Measurements from ENCODE around the gene DNAL4.
A peak's percentile ranks its signal among the peaks of the same experiment; 100 is the strongest.

The DNAL4 gene

DNA sequence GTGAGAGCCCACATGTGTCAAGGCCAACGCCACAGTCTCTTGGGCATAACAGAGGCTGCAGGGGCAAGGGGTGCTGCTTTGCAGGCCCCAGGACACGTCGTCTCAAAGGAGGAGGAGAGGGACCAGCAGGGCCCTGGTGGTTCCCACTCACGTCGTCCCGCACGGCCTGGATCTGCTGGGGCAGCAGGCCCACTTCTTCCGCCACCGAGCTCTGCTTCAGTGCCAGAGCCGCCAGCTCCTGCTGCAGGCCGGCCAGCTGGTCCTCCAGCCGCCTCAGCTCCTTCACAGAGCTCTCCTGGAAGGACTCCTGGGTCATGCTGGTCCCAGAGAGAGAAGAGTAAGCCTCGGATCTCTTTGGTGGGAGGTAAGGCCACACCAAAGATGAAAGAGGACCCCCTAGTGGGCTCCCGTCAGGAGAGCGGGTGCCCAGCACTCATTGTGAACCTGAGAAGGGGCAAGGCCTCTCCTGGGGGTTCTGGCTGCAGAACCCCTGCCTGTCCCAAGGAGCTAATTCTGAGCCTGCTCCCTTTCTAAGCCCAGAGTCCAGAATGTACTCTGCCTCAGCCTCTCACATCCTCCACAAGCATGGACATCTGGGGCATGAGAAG lies 53.7 kb downstream of the DNAL4 start:
- DNase-seq (ENCODE audit: low read depth): no peak

DNA sequence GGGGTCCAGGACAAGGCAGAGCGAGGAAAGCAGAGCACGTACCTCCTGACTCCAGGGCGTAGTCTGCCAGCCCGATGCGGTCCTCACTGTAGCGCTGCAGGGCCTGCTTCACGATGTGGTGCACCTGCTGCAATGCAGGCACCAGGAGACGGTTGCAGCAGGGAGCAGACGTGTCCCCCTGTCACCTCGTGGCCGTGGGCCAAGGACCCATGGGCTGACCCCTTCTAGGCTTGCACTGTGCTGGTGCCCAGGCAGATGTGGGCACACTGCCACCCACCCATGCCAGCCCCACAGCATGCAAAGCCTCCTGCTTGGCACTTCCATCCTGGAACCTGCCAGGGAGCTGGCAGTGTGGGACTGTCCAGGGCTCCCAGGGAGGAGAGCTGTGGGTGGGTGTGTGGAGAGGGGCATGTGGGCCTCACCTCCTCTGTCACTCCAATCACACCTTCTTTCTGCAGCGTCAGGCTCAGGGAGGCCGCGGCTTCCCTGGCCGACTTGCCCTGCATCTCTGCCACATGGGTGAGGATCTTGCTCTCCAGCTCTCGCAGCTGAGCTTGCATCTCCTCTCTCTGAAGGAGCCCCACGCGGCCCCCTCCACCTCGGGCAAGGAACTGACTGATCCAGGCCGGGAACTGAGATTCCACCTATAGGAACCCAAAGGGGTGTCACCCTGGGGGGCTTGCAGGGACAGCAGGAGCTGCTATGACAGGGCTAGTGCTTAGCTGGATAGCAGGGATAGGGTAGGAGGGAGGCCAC lies 54.5 kb downstream of the DNAL4 start:
- no peak for DNase-seq (ENCODE audit: low read depth)

DNA sequence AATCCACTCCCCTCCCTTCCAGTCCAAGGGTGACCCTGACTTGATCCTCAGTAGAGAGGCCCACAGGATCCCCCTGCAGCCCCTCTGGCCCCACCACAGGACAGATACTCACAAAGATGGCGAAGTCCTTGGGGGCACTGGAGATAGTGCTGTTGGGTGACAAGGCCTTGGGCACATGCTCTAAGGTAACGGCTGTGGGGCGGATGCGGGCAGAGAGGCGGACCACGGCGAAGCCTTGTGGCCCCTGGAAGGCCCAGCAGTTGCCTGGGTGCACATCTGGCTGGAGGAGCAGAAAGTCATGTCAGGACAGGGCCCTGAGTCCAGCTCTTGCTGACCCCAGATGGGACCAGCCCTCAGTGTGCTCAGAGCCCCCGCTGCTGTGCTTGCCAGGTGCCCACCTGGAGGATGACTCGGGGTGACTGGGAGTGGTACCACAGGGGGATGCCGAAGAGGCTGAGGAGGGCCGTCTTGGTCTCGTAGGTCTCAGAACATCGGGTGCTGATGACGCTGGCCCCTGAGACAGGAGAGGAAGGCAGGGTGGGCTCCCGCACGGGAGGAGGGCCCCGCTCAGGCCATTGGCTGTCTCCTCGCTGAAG lies 55.4 kb downstream of the DNAL4 start:
- DNase-seq (ENCODE audit: low read depth): no peak

DNA sequence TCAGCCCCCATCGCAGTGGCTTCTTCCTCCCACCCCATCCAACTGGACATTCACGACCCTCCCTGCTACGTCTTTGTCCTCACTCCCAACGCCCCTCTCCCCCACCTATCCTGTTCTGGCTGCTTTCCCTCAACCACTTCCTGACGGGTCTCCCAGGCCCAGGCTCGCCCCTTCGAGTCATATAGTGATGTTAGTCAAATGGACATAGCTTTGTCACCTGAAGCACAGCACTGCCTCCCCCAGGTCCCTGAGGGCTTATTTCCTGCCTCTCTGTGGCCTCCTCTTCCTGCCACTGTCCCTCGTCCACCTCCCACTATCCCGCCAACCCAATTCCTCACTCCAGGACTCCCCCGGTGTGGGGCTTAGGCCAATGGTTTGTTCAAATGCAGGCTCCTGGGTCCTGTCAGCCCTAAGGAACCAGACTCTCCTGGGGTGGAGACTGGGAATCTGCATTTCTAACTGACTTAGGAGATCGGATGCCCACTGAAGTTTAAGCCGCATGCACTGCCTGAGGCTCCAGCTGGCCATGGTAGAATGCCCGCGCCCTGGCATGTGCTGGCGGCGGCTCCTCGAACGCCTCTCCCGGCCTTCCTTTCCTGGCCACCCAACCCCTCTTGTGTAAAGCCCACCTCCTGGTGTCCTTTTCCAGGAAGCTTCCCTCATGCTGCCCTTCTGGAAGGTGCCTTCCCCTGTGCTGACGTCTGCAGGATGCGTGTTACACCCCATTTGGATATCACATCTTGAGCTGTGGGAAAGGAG lies 56.5 kb downstream of the DNAL4 start:
- no peak for DNase-seq (ENCODE audit: low read depth)

DNA sequence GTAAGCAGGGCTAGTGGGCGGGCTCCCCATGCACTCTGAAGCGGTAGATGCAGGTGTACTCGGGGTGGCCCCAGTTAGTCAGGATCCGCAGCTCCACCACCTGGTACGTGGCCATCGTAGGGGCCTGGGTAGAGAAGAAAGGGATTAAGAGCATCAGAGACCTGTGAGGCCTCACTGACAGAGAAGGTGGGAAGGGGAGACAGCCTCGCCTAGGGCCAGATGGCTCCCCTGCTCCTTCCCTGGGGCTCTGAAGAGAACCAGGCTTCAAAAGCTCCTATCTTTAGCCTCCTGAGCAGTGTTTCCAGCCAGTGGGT lies 57.7 kb downstream of the DNAL4 start:
- DNase-seq (ENCODE audit: low read depth): no peak

DNA sequence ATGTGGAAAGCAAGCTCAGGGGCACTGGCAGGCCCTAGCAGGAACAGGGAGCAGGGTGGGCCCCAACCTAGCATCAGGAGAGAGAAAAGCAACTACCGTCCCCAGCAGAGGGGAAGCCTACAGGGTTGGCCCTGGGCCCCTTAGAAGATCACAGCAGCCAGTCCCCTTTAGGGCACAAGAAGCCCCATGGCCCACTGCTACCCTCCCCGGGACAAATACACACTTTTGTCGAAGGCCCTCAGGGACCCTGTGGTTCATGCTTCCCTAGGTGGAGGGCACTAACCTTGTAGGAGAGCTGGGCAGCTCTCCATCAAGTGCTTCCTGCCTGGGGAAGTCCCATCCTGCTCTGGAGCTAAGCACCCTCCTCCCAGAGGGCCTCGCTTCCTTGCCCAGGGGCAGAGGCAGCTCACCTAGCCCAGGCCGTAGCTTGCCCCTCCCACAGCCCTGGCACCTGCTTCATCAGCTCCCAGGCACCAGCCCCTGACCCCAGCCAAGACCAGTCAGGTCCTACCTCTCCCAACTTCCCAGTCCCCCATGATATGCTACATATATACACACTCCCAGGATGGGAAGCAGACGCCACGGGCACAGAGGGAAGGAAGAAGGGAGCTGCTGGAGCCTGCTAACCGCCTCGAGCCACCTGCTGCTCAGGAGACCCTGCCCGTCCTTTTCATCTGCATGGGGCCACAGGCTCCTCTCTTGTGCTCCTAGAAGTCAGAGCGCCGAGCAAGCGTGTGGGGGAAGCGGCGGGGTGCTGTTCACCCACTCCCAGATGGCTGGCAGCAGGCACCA lies 58.3 kb downstream of the DNAL4 start:
- DNase-seq (ENCODE audit: low read depth): no peak

DNA sequence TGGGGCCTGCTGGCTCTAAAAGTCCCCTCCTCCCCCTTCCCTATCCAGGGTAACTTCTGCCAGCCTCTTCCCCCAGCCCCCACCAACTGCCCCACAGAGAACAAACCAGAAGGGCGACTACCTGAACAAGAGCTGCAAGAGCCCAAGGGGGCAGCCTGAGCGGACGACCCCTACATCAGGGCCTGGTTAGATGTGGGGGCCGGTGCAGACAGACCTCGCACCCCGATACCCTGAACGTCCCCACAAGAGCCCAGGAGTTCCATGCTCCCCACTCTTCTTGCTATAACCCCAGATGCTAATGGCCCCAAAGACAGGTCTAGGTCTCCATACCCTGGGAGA lies 58.8 kb downstream of the DNAL4 start:
- no peak for DNase-seq (ENCODE audit: low read depth)

DNA sequence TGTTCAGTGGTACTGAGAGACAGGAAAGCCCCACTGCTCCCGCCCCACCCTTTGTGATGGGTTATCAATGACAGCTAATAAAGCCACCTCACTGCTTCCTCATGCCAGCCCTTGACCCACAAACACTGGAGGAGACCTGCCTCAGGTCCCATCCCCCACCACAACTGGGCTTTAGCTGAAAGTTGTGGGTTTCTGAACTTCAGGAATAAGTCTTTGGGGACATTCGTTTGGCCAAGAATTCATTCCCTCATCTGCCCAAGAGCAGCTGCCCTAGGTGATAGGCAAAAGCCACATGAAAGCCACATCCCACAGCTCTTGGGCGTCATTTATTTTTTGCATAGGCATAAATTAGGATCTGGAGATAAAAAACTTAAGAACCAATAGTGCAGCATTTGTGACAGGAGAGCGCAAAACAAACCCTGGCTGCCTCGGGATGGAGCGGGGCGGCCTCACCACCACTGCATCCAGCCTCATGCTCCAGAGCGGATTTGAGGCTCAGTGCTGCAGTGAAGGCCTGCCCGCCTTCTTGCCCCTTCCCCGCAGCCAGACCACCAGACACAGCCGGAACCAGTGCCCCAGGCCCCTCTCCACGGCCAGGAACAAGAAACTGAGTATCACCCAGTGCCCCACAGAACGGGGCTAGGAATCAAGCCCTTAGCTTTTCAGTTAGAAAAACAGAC lies 59.4 kb downstream of the DNAL4 start:
- no peak for DNase-seq (ENCODE audit: low read depth)

DNA sequence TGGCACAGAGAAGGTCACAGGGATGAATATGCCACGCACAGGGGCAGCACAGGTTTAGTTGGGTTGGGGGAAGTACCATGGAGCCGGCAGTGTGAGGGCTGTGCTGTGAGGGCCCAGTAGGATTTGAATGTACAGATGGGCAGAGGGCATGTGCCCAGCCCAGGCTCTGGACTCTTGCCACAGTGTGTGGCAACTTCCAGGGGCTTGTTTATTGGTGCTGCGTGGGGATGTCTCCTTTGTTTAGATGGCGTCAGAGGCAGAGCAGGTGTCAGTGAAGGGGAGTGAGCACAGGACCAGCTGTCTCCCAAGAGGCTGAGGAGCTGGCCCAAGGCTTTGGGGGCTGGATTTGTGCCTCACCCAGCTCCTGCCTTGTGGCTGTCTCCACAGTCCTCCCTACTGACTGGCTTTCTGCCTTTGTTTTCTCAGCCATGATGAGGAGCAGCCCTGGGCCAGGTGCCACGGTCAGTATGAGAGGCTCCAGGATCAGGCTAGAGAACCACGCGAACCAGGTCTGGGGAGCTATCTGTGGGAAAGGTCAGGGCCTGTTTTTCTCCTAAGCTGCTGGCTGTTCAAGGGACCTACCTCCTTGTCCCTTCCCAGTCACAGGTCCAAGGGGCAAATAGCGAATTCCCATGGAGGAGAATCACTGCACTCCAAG lies 60.1 kb downstream of the DNAL4 start:
- peak; percentile 26 for DNase-seq (ENCODE audit: low read depth)

DNA sequence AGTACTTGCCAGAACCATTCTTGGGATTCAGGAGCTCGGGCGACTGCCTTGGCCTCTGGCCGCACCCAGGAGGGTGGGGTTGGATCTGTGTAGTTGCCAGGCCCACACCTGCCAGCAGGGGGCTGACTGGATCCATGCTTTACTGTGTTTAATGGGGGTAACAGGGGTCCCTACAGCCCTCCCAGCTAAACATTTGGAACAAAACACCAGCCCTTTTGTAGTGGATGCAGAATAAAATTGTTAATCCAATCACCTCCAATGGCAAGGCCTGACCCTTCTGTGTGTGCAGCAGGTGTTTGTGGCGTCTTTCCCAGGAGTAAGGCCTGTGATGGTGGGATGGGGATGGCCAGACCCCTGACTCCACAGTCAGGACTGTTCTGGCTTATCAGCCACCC lies 60.6 kb downstream of the DNAL4 start:
- DNase-seq (ENCODE audit: low read depth): peak; percentile 28

DNA sequence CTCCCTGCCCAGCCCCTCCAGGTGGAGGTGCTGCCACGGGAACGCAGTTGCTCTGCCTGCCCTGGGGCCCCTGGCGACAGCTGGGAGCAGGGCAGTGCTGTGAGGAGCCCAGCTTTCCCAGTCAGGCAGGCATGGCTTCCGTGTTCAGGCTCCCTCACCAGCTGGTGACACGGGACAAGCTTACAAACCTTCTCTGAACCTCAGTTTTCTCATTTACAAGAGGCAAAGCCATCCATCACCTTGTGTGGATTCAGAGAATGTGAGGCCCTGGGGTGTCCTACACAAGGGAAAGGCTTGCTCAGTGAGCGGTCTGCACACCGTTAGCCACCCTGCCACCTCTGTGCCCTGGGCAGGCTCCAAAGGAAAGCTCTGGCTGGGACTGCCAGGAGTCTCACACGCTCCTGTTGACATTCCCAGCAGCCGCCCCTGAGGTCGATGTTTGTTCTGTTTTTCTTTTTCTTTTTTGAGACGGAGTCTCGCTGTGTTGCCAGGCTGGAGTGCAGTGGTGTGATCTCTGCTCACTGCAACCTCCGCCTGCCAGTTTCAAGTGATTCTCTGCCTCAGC lies 61.6 kb downstream of the DNAL4 start:
- DNase-seq (ENCODE audit: low read depth): no peak

DNA sequence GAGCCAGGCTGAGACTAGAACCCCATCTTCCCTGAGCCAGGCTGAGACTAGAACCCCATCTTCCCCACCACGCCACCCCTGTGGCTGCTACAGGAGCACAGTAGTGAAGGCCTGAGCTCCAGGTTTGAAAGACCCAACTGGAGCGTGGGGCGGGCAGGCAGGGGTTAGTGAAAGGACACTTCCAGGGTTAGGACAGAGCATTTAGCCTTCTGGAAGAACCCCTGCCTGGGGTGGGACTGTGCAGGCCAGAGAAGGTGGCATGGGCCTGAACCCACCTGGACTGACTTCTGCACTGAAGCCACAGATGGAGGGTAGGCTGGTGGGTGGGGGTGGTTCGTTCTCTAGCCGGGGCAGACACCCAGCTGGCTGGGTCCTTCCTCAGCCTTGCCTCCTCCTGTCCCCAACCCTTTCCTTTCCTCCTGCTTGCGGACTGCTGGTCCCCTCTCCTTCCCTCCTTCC lies 62.2 kb downstream of the DNAL4 start:
- DNase-seq (ENCODE audit: low read depth): no peak

DNA sequence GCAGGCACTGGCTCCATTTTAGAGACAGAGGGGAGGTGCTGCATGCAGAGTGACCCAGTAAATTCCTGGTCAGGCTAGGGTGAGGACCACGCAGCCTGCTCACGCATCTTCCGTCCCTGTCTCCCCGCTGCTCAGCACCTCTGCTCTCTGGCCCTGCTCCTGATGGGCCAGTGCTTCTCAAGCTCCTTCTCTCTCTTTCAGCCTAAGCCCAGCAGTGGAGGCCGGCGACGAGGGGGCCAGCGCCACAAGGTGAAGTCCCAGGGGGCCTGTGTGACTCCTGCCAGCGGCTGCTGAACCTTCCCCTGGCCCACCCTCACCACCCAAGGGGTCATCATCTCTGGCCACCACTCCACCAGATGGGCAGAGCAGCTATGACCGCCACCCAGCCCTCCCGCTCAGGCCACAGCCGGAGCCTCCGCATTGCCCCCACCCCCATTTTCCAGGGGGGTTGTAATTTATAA lies 63.5 kb downstream of the DNAL4 start:
- no peak for DNase-seq (ENCODE audit: low read depth)

DNA sequence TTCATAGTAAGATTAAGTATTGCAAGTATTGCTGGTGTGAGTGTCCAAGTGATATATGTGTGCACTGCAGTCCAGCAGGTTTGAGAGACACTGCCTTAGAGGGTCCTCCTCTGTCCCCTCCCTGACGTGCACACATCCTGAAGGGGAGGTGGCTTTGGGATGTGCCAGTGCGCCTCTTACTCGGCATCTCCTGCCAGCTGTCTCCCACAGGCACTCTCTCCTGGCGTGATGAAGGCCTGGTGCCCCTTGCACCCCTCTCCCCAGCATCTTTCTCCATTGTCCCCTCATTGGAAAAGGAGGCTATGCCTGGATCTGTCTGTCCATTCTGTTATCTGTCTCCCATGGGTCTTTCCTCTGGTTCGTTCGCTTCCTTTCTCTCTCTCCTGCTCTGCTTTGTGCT lies 64.0 kb downstream of the DNAL4 start:
- DNase-seq (ENCODE audit: low read depth): no peak

DNA sequence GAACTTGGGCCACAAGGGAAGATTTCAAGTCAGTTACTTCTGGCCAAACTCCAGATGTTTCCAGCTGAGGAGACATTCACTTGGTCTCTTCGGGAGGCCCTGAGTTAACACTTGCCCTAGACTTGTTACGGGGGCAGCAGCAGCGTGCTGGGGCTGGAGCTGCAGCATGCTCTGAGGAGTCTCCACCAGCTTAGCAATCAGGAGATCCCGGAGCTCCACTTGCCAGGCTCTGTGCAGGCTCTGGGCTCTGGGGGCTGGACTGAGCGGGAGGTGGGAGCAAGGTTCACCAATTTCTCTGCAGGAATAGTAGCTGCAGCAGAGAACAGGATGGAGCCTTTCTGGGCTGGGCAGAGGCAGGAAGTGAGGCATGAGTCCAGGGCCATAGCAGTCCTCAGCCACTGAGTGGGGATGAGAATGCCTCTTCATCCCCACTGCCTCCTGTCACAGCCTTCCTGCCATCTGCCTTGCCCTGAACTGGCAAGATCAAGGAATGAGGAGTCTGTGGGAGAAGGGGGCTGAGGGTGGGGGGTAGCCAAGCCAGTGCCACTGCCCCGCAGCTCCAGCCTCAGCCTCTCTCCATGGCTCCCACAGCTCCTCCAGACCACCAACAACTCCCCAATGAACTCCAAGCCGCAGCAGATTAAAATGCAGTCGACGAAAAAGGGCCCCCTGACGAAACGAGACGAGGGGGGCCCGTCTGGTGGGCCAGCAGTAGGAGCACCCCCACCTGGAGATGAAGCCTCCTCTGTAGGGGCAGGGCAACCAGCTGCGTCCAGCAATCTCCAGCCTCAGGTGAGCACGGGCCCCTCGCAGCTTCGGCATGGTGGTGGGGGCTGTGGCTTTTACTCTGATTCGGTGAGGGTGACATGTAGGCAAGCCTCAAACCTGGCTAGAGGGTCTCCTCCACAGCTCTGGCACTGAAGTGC lies 64.8 kb downstream of the DNAL4 start:
- DNase-seq (ENCODE audit: low read depth): no peak
